ENCODE data around the gene MRPL20.
"Not testable (repeated sequence)": the region's sequence is repeated elsewhere in the genome, so short reads cannot be mapped to it uniquely, and the experiment has no call there.

The MRPL20 gene

DNA sequence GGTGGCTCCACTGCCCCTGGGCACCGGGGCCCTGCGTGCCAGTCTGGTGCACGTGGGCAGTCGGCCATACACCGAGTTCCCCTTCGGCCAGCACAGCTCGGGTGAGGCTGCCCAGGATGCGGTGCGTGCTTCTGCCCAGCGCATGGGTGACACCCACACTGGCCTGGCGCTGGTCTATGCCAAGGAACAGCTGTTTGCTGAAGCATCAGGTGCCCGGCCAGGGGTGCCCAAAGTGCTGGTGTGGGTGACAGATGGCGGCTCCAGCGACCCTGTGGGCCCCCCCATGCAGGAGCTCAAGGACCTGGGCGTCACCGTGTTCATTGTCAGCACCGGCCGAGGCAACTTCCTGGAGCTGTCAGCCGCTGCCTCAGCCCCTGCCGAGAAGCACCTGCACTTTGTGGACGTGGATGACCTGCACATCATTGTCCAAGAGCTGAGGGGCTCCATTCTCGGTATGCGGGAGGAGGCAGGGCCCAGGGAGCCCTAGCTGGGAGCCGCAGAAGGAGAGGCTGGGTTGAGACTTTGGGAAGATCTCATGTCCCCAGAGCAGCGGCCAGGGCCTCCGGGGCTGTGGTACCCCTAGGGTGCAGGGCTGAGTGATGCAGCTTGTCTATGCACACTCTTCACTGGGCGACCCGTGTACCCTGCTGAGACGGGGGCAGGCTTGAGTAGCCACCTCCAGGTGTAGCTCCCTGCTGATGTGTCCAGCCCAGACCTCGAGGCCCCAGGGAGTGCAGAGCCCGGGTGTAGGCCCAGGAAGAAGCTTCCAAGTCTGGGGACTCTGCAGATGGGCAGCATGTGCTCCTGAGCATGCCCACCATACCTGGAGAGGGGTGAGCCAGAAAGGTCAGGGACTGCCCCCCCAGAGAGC lies 30.2 kb upstream of the MRPL20 start:
- DNase-seq (ENCODE audit: low spot score), result no peak

- no peak for DNase-seq (ENCODE audit: low spot score)
Measured at GRCh38 chr1:1436630-1437032, 29.5 kb upstream of the MRPL20 start.

GRCh38 chr1:1435911-1436629 lies 29.0 kb upstream of the MRPL20 start:
- DNase-seq (ENCODE audit: low spot score), result no peak

DNA sequence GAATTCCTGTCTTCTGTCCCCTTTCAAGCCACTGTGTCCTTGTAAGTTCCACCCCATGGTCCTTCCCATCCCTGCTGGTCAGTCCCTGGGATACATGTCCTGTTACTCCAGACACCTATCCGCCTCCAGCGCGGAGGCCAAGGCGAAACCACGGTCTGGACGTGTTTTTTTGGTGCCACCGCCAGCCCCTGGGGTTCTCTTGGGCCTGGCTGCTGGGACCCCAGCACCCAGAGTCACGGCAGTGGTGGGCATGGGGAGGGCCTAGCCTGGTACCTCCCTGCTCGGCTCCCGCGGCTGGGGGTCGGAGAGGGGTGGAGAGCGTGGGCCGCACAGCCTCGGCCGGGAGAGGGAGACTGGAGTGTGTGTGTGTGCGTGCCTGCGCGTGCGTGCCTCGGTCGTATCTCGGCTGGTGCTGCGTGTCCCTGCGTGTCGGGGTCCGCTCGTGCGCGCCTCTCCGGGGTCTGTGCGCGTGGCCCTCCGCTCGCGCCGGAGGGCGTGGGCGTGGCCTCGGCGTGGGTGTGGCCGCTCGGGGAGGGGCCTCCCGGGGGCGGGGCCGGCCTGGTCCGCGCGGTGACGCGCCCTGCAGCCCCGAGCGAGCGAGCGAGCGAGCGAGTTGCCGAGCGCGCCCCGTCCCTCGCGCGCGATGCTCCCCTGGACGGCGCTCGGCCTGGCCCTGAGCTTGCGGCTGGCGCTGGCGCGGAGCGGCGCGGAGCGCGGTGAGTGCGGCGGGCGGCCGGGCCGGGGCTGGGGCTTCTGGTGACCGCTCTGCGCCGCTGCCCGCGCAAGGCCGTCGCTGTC lies 28.2 kb upstream of the MRPL20 start, which contains the start of gene VWA1:
VWA1 (plus strand) TSS at position 585 of the 798 bp plus-strand sequence; CDS start at position 644, 59 bp downstream.
- DNase-seq (ENCODE audit: low spot score), result peak; percentile 97

DNA sequence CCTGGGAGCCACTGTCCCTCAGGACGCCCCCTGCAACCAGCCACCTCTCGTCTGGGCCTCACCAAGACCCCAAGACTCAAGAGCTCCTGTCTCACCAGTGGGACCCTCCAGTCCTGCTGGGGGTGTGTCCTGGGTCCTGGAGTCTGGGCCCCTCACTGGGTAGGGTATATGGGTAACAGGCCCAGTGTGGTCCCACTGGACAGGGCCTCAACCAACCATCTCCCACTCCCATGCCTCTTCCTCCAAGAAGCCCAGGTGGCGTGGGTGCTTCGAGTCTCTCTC lies 27.7 kb upstream of the MRPL20 start:
- DNase-seq (ENCODE audit: low spot score), result no peak

- no peak for DNase-seq (ENCODE audit: low spot score)
Measured at GRCh38 chr1:1434131-1434823, 27.2 kb upstream of the MRPL20 start.

GRCh38 chr1:1433804-1434130 lies 26.7 kb upstream of the MRPL20 start:
- no peak for DNase-seq (ENCODE audit: low spot score)

DNA sequence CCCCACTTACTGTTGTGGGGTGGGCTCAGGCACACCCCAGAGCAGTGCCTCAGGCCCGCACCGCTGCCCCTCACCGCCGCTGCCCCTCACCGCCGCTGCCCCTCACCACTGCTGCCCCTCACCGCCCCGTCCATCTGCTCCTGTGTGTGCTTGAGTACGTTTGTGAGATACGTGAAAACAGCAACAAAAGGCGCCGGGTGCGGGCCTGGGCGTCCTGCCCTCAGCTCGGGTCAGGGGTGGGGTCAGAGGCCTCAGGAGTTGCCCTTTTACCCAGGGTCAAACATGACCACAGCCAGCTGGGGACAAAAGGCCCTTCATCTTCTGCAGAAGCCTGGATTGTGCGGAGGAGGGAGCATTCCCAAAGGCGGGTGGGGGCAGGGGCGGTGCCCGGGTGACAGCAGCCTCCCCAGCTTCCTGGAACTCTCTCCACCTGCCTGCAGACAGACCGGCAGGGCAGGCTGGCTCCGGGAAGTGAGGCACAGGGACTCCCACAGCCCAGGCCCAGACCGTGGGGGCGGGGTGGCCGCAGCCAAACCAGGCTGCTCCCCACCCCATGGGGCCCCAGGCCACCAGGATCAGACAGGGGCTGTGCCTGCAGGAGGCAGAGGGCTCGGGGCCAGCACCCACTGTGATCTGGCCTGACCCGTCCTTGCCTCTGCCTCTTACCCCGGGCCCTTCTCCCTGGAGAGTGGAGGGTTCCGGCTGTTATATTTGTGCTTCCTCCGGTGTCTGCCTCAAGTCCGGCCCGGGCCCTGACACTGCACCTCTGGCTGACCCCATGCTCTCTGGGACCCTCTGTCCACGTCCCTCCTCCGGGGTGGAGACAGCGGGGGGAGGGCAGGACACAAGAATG lies 26.1 kb upstream of the MRPL20 start:
- DNase-seq (ENCODE audit: low spot score), result no peak

- no peak for DNase-seq (ENCODE audit: low spot score)
Measured at GRCh38 chr1:1432274-1432950, 25.3 kb upstream of the MRPL20 start.

- no peak for DNase-seq (ENCODE audit: low spot score)
Measured at GRCh38 chr1:1431845-1432273, 24.8 kb upstream of the MRPL20 start.

- no peak for DNase-seq (ENCODE audit: low spot score)
Measured at GRCh38 chr1:1430992-1431844, 24.1 kb upstream of the MRPL20 start.

GRCh38 chr1:1430114-1430982 lies 23.3 kb upstream of the MRPL20 start:
- peak; percentile 64 for DNase-seq (ENCODE audit: low spot score)

- DNase-seq (ENCODE audit: low spot score), result peak; percentile 17
Measured at GRCh38 chr1:1429671-1430073, 22.6 kb upstream of the MRPL20 start.

- not testable (repeated sequence) for DNase-seq (ENCODE audit: low spot score)
Measured at GRCh38 chr1:1428967-1429366, 21.9 kb upstream of the MRPL20 start.

DNA sequence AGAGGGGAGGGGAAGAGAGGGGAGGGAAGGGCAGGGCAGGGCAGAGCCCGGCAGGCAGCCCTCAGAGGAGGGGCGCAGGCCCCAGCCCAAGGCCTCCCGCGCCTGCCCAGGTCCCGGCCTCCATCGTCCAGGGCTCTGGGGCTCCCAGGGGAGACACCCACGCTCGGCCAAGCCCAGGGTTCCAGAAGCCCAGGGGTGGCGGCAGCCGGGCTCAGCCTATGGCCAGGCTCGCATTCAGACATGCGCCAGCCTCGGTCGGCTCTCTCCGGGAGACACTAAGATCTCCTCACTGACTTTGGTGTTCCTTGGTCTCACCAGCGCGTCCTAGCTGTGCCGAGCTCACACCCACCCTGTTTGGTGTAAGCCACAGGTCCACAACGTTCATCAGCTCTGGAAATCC lies 21.1 kb upstream of the MRPL20 start:
- DNase-seq (ENCODE audit: low spot score), result no peak

GRCh38 chr1:1427820-1428148 lies 20.7 kb upstream of the MRPL20 start:
- no peak for DNase-seq (ENCODE audit: low spot score)

GRCh38 chr1:1427106-1427819 lies 20.2 kb upstream of the MRPL20 start:
- DNase-seq (ENCODE audit: low spot score), result peak; percentile 69

GRCh38 chr1:1426496-1427105 lies 19.5 kb upstream of the MRPL20 start:
- no peak for DNase-seq (ENCODE audit: low spot score)

All from AG20443 (cell line).